Caco-2 (cell line): ENCODE results near the gene RASL10B. TPM values are rescaled to one million over a fixed set of nuclear protein-coding genes. Genes with fewer than 3 reads are reported as not detected.

Source experiments
- BruUV-seq: library from RNA; stranded (reverse); fragments of 400-500 nt; replicated peaks from 2 replicates; lab custom pipeline; 2021; lab: Mats Ljungman, UMichigan
- CTCF ChIA-PET: fragments of 300-600 bp; sonication (Branson Sonifier 250); formaldehyde crosslinking; loops from one replicate; lab custom pipeline; 2022; ENCODE audit warnings: antibody characterized with exemption; lab: Charles Lee
- POLR2A ChIA-PET: fragments of 300-600 bp; sonication (Branson Sonifier 250); formaldehyde crosslinking; loops from one replicate; lab custom pipeline; 2022; ENCODE audit warnings: antibody characterized with exemption; lab: Charles Lee
- DNase-seq, 2 experiments: peaks; one replicate each; pipeline versions ENCODE4 v3.0.0 to v3.0.0-alpha.2; 2020 to 2022
- H3K27me3 ChIP-seq: replicated peaks from 2 replicates; pipeline ENCODE4 v1.6.0; 2011; ENCODE audit warnings: low read length; ENCODE audit not compliant: control insufficient read depth, insufficient read depth
- H3K36me3 ChIP-seq: 2 replicates; pipeline ENCODE4 v1.5.1; 2011; ENCODE audit warnings: low read length; ENCODE audit not compliant: control insufficient read depth, insufficient read depth
- H3K4me1 ChIP-seq: fragments of 250-450 bp; sonication (Bioruptor Pico); 2 replicates; pipeline ENCODE4 v1.5.1; 2020; ENCODE audit warnings: mild to moderate bottlenecking
- H3K4me3 ChIP-seq: 2 replicates; pipeline ENCODE4 v1.5.1; 2011; ENCODE audit warnings: low read depth, mild to moderate bottlenecking, control low read depth, low read length
- H3K9me3 ChIP-seq: fragments of 250-450 bp; sonication (Bioruptor Pico); 2 replicates; pipeline ENCODE4 v1.5.1; 2020; ENCODE audit warnings: mild to moderate bottlenecking, moderate library complexity
- H3K27ac Mint-ChIP-seq: one replicate; pipeline ENCODE4 v1.8.0; 2022; ENCODE audit warnings: mixed read lengths; ENCODE audit not compliant: unreplicated experiment
- H3K27me3 Mint-ChIP-seq: one replicate; pipeline ENCODE4 v1.8.0; 2022; ENCODE audit warnings: mixed read lengths; ENCODE audit not compliant: insufficient read depth, unreplicated experiment
- H3K36me3 Mint-ChIP-seq: one replicate; pipeline ENCODE4 v1.8.0; 2022; ENCODE audit warnings: mild to moderate bottlenecking, mixed read lengths; ENCODE audit not compliant: insufficient read depth, unreplicated experiment
- H3K4me1 Mint-ChIP-seq: one replicate; pipeline ENCODE4 v1.8.0; 2022; ENCODE audit warnings: low read depth, mixed read lengths; ENCODE audit not compliant: unreplicated experiment
- H3K4me3 Mint-ChIP-seq: one replicate; pipeline ENCODE4 v1.8.0; 2022; ENCODE audit warnings: mild to moderate bottlenecking, moderate library complexity, mixed read lengths; ENCODE audit not compliant: unreplicated experiment
- H3K9me3 Mint-ChIP-seq: one replicate; pipeline ENCODE4 v1.8.0; 2022; ENCODE audit warnings: mixed read lengths; ENCODE audit not compliant: unreplicated experiment
- intact Hi-C: fragments of 100-400 bp; cut with micrococcal nuclease; formaldehyde crosslinking; loops from one replicate; pipeline ENCODE4 v1.10.0; 2022; ENCODE audit not compliant: unreplicated experiment
- total RNA-seq: library from RNA; stranded (reverse); gene quantifications from 2 replicates; pipeline ENCODE4 v1.2.3, GENCODE V29; 2022
- TF ChIP-seq, protein P1 (sequence below), 2 experiments: fragments of 200-600 bp in 1 of 2; IDR thresholded peaks; 1 replicate in 1 of 2; 2 replicates in 1 of 2; pipeline versions ENCODE4 v1.5.1 to v1.8.0; 2011 to 2022; ENCODE audit warnings: antibody characterized with exemption in 1 of 2, control low read depth in 1 of 2, inconsistent platforms in 1 of 2, low read depth in 1 of 2, low read length in 1 of 2, mild to moderate bottlenecking in 1 of 2, moderate library complexity in 1 of 2; ENCODE audit not compliant: insufficient read depth in 1 of 2, severe bottlenecking in 1 of 2, unreplicated experiment in 1 of 2

The RASL10B gene
- total RNA-seq, 1 experiment from 2014 or later, result 13.3 TPM

DNA sequence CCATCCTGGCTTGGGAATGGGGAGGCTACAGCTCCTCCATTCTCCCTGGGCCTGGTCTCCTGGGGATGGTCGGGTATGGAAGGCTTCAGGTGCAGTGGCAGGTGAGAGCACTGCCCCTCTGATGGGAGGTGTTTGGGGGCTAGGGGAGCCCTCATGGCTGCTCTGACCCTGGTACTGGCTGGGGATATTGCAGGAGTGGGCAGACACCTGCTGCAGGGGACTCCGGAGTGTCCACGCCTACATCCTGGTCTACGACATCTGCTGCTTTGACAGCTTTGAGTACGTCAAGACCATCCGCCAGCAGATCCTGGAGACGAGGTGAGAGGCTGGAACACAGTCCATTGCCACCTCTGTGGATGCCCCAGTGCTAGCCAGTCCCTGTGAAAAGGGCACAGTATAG, 8.8 kb downstream of the RASL10B start:
- POLR2A ChIA-PET, result no interaction called here
- Histone ChIP-seq H3K4me1 (no peaks in the 10 kb centered on the region), H3K27me3 (no peaks in the 10 kb centered on the region), H3K4me3 (no peak overlapping the region), H3K36me3 (no peaks in the 10 kb centered on the region), H3K9me3 (no peaks in the 10 kb centered on the region)
- intact Hi-C loops, result no loop called here
- no peak for DNase-seq
- Mint-ChIP-seq H3K36me3 (peaks cover 5% of the 10 kb centered on the region), H3K4me3 (no peak overlapping the region), H3K27ac (no peak overlapping the region), H3K27me3 (peaks cover 8% of the 10 kb centered on the region), H3K9me3 (no peaks in the 10 kb centered on the region), H3K4me1 (no peaks in the 10 kb centered on the region)
- BruUV-seq, result no TSS peak
- CTCF ChIA-PET, result no interaction called here
- TF ChIP-seq, protein P1, sequence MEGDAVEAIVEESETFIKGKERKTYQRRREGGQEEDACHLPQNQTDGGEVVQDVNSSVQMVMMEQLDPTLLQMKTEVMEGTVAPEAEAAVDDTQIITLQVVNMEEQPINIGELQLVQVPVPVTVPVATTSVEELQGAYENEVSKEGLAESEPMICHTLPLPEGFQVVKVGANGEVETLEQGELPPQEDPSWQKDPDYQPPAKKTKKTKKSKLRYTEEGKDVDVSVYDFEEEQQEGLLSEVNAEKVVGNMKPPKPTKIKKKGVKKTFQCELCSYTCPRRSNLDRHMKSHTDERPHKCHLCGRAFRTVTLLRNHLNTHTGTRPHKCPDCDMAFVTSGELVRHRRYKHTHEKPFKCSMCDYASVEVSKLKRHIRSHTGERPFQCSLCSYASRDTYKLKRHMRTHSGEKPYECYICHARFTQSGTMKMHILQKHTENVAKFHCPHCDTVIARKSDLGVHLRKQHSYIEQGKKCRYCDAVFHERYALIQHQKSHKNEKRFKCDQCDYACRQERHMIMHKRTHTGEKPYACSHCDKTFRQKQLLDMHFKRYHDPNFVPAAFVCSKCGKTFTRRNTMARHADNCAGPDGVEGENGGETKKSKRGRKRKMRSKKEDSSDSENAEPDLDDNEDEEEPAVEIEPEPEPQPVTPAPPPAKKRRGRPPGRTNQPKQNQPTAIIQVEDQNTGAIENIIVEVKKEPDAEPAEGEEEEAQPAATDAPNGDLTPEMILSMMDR (IDR thresholded peaks at IDR 0.05; ENCODE audit: insufficient read depth in 1 of 2, low read depth in 1 of 2, low read length in 1 of 2, severe bottlenecking in 1 of 2, unreplicated experiment in 1 of 2), result no peak

DNA sequence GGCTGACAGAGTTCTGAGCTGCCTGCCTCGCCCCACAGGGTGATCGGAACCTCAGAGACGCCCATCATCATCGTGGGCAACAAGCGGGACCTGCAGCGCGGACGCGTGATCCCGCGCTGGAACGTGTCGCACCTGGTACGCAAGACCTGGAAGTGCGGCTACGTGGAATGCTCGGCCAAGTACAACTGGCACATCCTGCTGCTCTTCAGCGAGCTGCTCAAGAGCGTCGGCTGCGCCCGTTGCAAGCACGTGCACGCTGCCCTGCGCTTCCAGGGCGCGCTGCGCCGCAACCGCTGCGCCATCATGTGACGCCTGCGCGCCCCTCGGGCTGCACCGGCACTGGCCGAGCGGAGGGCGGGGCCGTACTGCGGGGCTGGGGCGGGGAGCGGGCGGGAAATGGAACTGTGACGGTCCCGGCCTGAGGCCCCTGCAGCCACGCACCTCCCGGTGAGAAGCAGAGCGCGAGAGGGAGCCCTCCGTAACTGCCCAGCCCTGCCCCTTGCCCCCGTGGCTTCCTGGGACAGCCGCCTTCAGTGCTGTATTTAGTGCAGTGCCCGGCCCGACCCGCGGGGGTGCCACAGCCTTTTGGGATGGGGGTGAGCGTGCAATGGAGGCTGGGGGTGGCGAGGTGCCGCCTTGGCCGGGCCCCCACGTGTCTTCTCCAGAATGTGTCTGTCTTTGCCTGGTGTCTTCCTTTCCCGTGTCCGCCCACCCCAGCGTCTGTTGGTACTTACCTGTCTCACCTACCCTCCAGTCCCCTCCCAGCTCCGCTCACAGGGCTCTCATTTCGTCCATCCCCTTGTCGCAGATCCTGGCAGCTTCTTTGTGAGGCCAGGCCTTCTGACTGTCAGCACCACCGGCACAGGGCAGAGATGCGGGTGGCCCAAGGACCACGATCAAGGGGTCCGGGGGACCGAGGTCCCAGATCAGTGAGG, 9.8 kb downstream of the RASL10B start:
- H3K4me1 Mint-ChIP-seq, result no peaks in the 10 kb centered on the region
- Histone ChIP-seq H3K36me3 (no peaks in the 10 kb centered on the region), H3K4me3 (peak overlapping the region; percentile 26), H3K4me1 (no peaks in the 10 kb centered on the region), H3K27me3 (no peaks in the 10 kb centered on the region), H3K9me3 (no peaks in the 10 kb centered on the region)
- no peak overlapping the region for H3K27ac Mint-ChIP-seq
- H3K27me3 Mint-ChIP-seq, result peaks cover 8% of the 10 kb centered on the region
- POLR2A ChIA-PET, result no interaction called here
- DNase-seq, result peak in 1 of 2 experiments; percentile 49
- peaks cover 5% of the 10 kb centered on the region for H3K36me3 Mint-ChIP-seq
- H3K4me3 Mint-ChIP-seq, result peak overlapping the region; percentile 77
- CTCF ChIA-PET, result interaction anchor here (0.7 kb wide), 1 partner anchor 68 kb away, joined by 3 read pairs; the partner anchor contains the start of gene TAF15
- intact Hi-C loops, result no loop called here
- H3K9me3 Mint-ChIP-seq, result no peaks in the 10 kb centered on the region
- TF ChIP-seq, protein P1 (IDR thresholded peaks at IDR 0.05; ENCODE audit: insufficient read depth in 1 of 2, low read depth in 1 of 2, low read length in 1 of 2, severe bottlenecking in 1 of 2, unreplicated experiment in 1 of 2), result peak in 1 of 2 experiments; percentile 28
- no TSS peak for BruUV-seq

DNA sequence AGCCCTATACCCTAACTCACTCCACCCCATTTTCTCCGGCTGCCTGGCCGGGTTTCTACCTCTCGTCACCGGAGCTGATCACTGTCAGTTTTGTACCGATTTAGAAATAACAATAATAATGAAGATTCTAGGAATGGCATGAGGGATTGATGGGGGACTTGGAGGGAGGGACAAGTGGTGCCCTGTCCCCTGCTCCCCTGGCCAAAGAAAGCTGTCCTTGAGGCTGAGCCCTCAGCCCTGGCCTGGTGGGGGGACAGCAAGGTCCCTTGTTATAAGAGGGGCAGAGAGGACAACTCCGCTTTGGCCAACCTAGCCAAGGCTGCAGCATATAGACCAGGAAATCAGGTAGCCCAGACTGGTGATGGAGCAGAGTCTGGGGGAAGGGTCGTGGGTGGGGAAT, 11.1 kb downstream of the RASL10B start:
- Mint-ChIP-seq H3K9me3 (no peaks in the 10 kb centered on the region), H3K27ac (no peak overlapping the region), H3K4me1 (no peaks in the 10 kb centered on the region), H3K4me3 (peak overlapping the region; percentile 77), H3K36me3 (peaks cover 5% of the 10 kb centered on the region), H3K27me3 (peaks cover 8% of the 10 kb centered on the region)
- TF ChIP-seq, protein P1 (IDR thresholded peaks at IDR 0.05; ENCODE audit: insufficient read depth in 1 of 2, low read depth in 1 of 2, low read length in 1 of 2, severe bottlenecking in 1 of 2, unreplicated experiment in 1 of 2), result no peak
- ChIA-PET POLR2A (no interaction called here), CTCF (no interaction called here)
- no peak for DNase-seq
- H3K36me3 ChIP-seq, result no peaks in the 10 kb centered on the region
- H3K27me3 ChIP-seq, result no peaks in the 10 kb centered on the region
- BruUV-seq, result no TSS peak
- no peaks in the 10 kb centered on the region for H3K9me3 ChIP-seq
- no peaks in the 10 kb centered on the region for H3K4me1 ChIP-seq
- H3K4me3 ChIP-seq, result no peak overlapping the region
- intact Hi-C loops, result no loop called here
